Measurements from ENCODE around the gene NIPAL4.

DNA sequence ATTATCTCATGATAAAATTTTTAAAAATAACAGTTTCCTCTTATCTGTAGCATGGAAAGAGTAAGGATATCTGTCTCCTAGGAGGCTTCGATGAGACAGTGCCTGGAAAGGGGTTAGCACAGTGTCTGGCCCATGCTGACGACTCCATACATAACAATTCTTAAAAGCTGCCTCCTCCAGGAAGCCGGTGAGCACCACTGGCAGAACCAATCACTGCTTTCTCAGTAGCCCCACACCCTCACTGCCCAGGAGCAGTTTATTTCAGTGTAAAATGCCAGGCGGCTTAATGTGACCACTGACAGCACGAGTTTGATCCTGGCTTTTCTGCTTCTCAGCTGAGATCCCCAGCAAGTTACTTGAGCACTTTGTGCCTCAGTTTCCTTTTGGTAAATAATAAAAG, 1.2 kb upstream of the NIPAL4 start:
- TF ChIP-seq POLR2AphosphoS5 (IDR thresholded peaks at IDR 0.05) = no peak
- TF ChIP-seq, protein P1, sequence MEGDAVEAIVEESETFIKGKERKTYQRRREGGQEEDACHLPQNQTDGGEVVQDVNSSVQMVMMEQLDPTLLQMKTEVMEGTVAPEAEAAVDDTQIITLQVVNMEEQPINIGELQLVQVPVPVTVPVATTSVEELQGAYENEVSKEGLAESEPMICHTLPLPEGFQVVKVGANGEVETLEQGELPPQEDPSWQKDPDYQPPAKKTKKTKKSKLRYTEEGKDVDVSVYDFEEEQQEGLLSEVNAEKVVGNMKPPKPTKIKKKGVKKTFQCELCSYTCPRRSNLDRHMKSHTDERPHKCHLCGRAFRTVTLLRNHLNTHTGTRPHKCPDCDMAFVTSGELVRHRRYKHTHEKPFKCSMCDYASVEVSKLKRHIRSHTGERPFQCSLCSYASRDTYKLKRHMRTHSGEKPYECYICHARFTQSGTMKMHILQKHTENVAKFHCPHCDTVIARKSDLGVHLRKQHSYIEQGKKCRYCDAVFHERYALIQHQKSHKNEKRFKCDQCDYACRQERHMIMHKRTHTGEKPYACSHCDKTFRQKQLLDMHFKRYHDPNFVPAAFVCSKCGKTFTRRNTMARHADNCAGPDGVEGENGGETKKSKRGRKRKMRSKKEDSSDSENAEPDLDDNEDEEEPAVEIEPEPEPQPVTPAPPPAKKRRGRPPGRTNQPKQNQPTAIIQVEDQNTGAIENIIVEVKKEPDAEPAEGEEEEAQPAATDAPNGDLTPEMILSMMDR (IDR thresholded peaks at IDR 0.05) = no peak
- no peak for TF ChIP-seq POLR2A (IDR thresholded peaks at IDR 0.05)
- TF ChIP-seq EP300 (IDR thresholded peaks at IDR 0.05) = no peak
